GM18498 (cell line): ENCODE measurements around the gene IL17B.

Experiments
- ATAC-seq: cut with Tn5 transposase; IDR thresholded peaks from one replicate; pipeline ENCODE4 v1.9.1; 2021; ENCODE audit warnings: mild to moderate bottlenecking, moderate library complexity; ENCODE audit not compliant: unreplicated experiment

Gene IL17B

GRCh38 chr5:149415066-149415967, 36.2 kb upstream of the IL17B start:
- no peak for ATAC-seq

- no peak for ATAC-seq
Measured at GRCh38 chr5:149414405-149415065, 35.4 kb upstream of the IL17B start.

GRCh38 chr5:149413477-149414210, 34.6 kb upstream of the IL17B start:
- no peak for ATAC-seq

GRCh38 chr5:149412783-149413476, 33.8 kb upstream of the IL17B start:
- ATAC-seq: no peak

- no peak for ATAC-seq
Measured at GRCh38 chr5:149411738-149412519, 32.8 kb upstream of the IL17B start.

- no peak for ATAC-seq
Measured at GRCh38 chr5:149410721-149411432, 31.8 kb upstream of the IL17B start.

- ATAC-seq: no peak
Measured at GRCh38 chr5:149410071-149410470, 31.0 kb upstream of the IL17B start.

- ATAC-seq: no peak
Measured at GRCh38 chr5:149409268-149409948, 30.3 kb upstream of the IL17B start.

- no peak for ATAC-seq
Measured at GRCh38 chr5:149408252-149409099, 29.4 kb upstream of the IL17B start.

GRCh38 chr5:149407323-149408251, 28.5 kb upstream of the IL17B start:
- ATAC-seq: no peak

- ATAC-seq: no peak
Measured at GRCh38 chr5:149406979-149407306, 27.9 kb upstream of the IL17B start.

- ATAC-seq: no peak
Measured at GRCh38 chr5:149406203-149406978, 27.3 kb upstream of the IL17B start.

GRCh38 chr5:149405550-149406202, 26.6 kb upstream of the IL17B start:
- ATAC-seq: no peak

GRCh38 chr5:149404746-149405549, 25.9 kb upstream of the IL17B start:
- no peak for ATAC-seq
